HG02938 (cell line): ENCODE data around the gene SLX9.

Experiments used
- ATAC-seq: cut with Tn5 transposase; IDR thresholded peaks from one replicate; pipeline ENCODE4 v1.9.1; 2021; ENCODE audit warnings: mild to moderate bottlenecking, moderate library complexity; ENCODE audit not compliant: unreplicated experiment

The SLX9 gene

GRCh38 chr21:44943686-44944550, 4.1 kb downstream of the SLX9 start:
- no peak for ATAC-seq

GRCh38 chr21:44944596-44944995, 4.8 kb downstream of the SLX9 start:
- no peak for ATAC-seq

GRCh38 chr21:44946254-44947041, 6.6 kb downstream of the SLX9 start:
- ATAC-seq: no peak

- ATAC-seq: no peak
Observed at GRCh38 chr21:44947111-44947929, 7.5 kb downstream of the SLX9 start.

GRCh38 chr21:44947930-44948331, 8.1 kb downstream of the SLX9 start:
- ATAC-seq: no peak

GRCh38 chr21:44948426-44949120, 8.7 kb downstream of the SLX9 start:
- no peak for ATAC-seq

GRCh38 chr21:44949161-44949778, 9.4 kb downstream of the SLX9 start:
- no peak for ATAC-seq

- no peak for ATAC-seq
Observed at GRCh38 chr21:44949779-44950198, 10.0 kb downstream of the SLX9 start.

- no peak for ATAC-seq
Observed at GRCh38 chr21:44950351-44950750, 10.5 kb downstream of the SLX9 start.

GRCh38 chr21:44951186-44951915, 11.5 kb downstream of the SLX9 start:
- no peak for ATAC-seq

- ATAC-seq: no peak
Observed at GRCh38 chr21:44952116-44952928, 12.5 kb downstream of the SLX9 start.

- no peak for ATAC-seq
Observed at GRCh38 chr21:44952929-44953627, 13.2 kb downstream of the SLX9 start.

GRCh38 chr21:44953628-44954021, 13.8 kb downstream of the SLX9 start:
- no peak for ATAC-seq

GRCh38 chr21:44954281-44954771, 14.5 kb downstream of the SLX9 start:
- ATAC-seq: no peak

- ATAC-seq: no peak
Observed at GRCh38 chr21:44955141-44955797, 15.4 kb downstream of the SLX9 start.

- ATAC-seq: no peak
Observed at GRCh38 chr21:44955798-44956175, 16.0 kb downstream of the SLX9 start.

GRCh38 chr21:44956356-44957046, 16.7 kb downstream of the SLX9 start:
- ATAC-seq: no peak
